Rectal smooth muscle tissue (tissue), 1 donor: ENCODE measurements around the gene KIAA1549.

Source experiments
- H3K27ac ChIP-seq: one replicate; pipeline ENCODE4 v1.7.0; 2013; ENCODE audit warnings: low read depth, low read length, inconsistent platforms
- H3K27me3 ChIP-seq: one replicate; pipeline ENCODE4 v1.7.0; 2013; ENCODE audit warnings: low read length; ENCODE audit not compliant: control insufficient read depth, insufficient read depth
- H3K36me3 ChIP-seq: one replicate; pipeline ENCODE4 v1.7.0; 2013; ENCODE audit warnings: low read length; ENCODE audit not compliant: control insufficient read depth, insufficient read depth
- H3K4me1 ChIP-seq: one replicate; pipeline ENCODE4 v1.7.0; 2013; ENCODE audit warnings: low read length; ENCODE audit not compliant: control insufficient read depth, insufficient read depth
- H3K4me3 ChIP-seq: one replicate; pipeline ENCODE4 v1.7.0; 2013; ENCODE audit warnings: low read length
- H3K9ac ChIP-seq: one replicate; pipeline ENCODE4 v1.7.0; 2013; ENCODE audit warnings: low read length

The KIAA1549 gene

GRCh38 chr7:138913783-138914182 lies 67.4 kb downstream of the KIAA1549 start:
- Histone ChIP-seq H3K4me3 (no peak overlapping the region), H3K36me3 (no peaks in the 10 kb centered on the region), H3K27me3 (no peaks in the 10 kb centered on the region), H3K9ac (no peak overlapping the region), H3K4me1 (no peaks in the 10 kb centered on the region), H3K27ac (no peak overlapping the region)

- Histone ChIP-seq H3K36me3 (no peaks in the 10 kb centered on the region), H3K27ac (no peak overlapping the region), H3K9ac (no peak overlapping the region), H3K4me1 (no peaks in the 10 kb centered on the region), H3K27me3 (no peaks in the 10 kb centered on the region), H3K4me3 (no peak overlapping the region)
These were observed 70.2 kb downstream of the KIAA1549 start for GRCh38 chr7:138911007-138911406.

DNA sequence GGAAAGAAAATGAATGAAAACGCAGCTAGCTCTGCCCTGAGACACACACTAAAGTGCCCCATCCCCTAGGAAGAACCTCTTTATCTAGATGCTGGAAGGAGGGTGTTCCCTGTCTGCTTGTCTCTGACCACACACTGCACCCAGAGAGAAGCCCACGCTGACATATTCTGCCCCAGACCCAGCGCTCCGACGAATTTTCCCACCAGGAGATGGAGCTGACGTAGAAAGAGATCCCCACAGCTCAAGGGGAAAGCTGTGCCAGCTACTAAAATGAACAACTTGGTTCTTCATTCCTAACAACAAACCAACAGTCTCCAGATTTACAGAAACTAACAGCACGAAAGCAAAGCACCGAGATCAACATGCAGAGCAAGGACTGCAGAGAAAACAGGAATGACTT lies 73.3 kb downstream of the KIAA1549 start:
- Histone ChIP-seq H3K4me3 (no peak overlapping the region), H3K9ac (no peak overlapping the region), H3K36me3 (no peaks in the 10 kb centered on the region), H3K27ac (no peak overlapping the region), H3K4me1 (no peaks in the 10 kb centered on the region), H3K27me3 (no peaks in the 10 kb centered on the region)

DNA sequence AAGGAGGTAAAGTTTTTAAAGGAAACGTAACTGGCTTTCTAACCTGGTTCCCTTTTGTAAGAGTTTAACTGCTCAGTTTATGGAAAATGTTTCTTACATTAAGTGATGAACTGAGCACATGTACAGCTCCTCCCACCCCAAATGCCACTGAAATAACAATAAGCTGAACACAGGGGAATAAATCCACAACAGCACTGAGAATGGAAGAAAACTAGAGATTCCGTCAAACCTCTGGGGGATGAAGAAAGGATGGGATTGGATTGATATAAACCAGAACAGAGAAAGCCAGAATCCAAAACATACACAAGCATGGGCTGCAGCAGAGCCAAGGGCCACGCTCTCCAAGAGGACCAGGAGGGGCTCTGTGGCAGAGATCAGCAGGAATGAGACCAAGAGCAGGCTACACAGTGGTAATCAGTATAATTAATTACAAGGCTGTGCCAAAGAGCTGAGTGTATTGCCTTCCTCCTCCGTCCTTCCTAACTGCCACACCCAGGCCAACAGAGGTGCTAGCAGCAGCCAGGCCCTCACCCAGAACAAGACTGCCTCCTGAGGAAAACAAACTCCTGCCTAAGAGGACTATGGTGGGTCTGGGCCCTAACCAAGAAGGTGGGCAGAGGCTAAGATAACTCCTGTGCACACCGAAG lies 73.9 kb downstream of the KIAA1549 start:
- H3K4me1 ChIP-seq = no peaks in the 10 kb centered on the region
- no peak overlapping the region for H3K9ac ChIP-seq
- no peak overlapping the region for H3K4me3 ChIP-seq
- no peaks in the 10 kb centered on the region for H3K27me3 ChIP-seq
- no peaks in the 10 kb centered on the region for H3K36me3 ChIP-seq
- no peak overlapping the region for H3K27ac ChIP-seq

DNA sequence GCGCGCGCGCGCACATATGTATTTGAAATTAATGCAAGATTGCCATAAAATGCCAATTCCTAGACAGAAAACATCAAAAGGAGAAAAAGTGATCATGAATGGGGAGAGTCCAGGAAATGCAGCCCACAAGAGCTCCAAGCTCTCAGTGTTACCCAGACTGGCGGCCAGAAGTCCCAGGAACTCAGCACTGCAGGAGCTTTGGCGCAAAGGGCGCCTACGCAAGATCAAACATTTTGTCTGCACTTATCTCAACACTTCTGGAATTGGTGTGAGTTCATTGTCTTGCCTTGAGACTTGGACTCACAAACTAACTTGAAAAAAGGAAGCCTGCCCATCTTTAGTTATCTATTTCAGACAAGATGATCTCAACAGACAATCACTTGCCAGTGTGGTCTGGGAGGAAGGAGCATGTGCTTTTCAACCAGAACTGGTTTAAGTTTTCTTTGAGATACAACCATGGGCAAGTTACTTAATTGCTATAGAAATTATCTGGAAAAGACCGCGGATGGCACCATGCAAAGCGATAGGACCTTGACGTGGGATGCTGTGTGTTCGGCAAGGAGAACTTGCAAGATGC lies 77.2 kb downstream of the KIAA1549 start:
- Histone ChIP-seq H3K9ac (no peak overlapping the region), H3K27ac (no peak overlapping the region), H3K4me1 (no peaks in the 10 kb centered on the region), H3K4me3 (no peak overlapping the region), H3K27me3 (no peaks in the 10 kb centered on the region), H3K36me3 (no peaks in the 10 kb centered on the region)

GRCh38 chr7:138903186-138903820 lies 77.9 kb downstream of the KIAA1549 start:
- H3K4me1 ChIP-seq = no peaks in the 10 kb centered on the region

DNA sequence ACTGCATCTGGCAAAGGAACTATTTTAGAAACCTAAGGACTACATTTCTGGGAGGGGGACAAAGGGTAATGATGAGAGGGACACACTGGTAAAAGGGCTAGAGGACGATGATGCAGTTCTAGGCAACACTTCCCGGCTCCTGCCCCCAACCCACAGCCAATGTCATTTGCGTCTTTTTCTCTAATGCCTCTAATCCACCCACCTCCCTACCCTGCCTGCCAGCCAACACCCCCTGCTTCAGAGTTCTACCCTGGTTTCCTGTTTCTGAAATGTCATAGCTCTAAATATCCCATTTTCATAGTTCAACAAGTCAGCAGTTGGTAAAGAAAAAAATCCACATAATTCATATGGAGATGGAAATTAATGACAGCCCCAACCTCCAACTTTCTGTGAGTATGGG lies 79.0 kb downstream of the KIAA1549 start:
- Histone ChIP-seq H3K9ac (no peak overlapping the region), H3K4me3 (no peak overlapping the region), H3K27me3 (no peaks in the 10 kb centered on the region), H3K36me3 (no peaks in the 10 kb centered on the region), H3K4me1 (no peaks in the 10 kb centered on the region), H3K27ac (no peak overlapping the region)

More at GRCh38 chr7:138903186-138903820, 77.9 kb downstream of the KIAA1549 start:
- Histone ChIP-seq H3K27ac (no peak overlapping the region), H3K9ac (no peak overlapping the region), H3K4me3 (no peak overlapping the region), H3K36me3 (no peaks in the 10 kb centered on the region), H3K27me3 (no peaks in the 10 kb centered on the region)

DNA sequence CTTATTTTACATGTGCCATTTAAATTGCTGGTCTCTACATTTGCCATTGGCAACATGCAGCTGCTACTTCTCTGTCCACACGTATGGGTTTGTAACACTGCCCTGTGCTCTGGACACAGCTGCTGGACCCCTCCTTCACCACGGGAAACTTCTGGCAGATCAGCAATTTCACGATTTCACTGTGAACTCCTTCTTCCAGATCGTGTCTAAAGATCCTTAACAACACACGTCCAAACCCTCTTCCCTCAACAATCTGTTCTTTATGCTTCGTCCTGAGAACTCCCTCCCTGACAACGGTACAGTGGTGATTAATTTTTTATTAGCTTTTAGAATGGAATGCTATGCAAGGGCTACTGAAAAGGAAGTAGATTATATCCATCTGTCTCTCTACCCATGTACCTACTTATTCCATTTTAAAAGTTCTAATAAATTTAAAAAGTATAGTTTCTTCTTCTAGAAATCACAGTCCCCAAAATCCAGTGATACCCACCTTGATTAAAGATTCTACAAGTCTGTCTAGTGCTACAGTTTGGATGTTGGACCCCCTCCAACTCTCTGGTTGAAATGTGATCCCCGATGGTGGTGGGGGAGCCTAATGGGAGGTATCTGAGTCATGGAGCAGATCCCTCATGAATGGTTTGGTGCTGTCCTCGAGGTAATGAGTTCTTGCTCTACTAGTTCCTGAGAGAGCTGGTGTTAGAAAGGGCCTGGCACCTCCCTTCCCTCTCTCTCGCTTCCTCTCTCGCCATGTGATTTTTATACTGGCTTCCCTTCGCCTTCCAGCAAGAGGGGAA lies 81.0 kb downstream of the KIAA1549 start:
- H3K4me3 ChIP-seq = no peak overlapping the region
- H3K36me3 ChIP-seq = no peaks in the 10 kb centered on the region
- H3K9ac ChIP-seq = no peak overlapping the region
- no peak overlapping the region for H3K27ac ChIP-seq
- no peaks in the 10 kb centered on the region for H3K27me3 ChIP-seq
- no peaks in the 10 kb centered on the region for H3K4me1 ChIP-seq

DNA sequence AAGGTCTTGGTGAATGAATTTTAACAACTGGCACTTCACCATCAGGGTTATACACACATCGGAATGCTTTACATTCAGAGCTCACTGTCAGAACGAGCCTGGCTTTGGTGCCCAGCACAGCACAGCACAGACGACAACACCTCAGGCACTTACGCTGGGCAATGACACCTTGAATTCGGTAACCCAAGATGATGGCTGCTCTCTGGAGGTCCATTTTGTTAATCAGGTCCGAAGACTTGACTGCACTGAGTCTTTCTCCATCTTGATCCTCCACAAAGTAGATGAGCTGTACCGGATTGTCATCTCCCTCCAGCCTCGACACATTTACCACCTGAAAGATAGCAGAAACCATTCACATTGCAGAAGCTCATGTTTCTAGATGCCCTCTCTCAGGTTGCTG lies 82.4 kb downstream of the KIAA1549 start:
- no peaks in the 10 kb centered on the region for H3K27me3 ChIP-seq
- no peak overlapping the region for H3K4me3 ChIP-seq
- H3K4me1 ChIP-seq = no peaks in the 10 kb centered on the region
- H3K27ac ChIP-seq = no peak overlapping the region
- no peaks in the 10 kb centered on the region for H3K36me3 ChIP-seq
- H3K9ac ChIP-seq = no peak overlapping the region

- no peaks in the 10 kb centered on the region for H3K36me3 ChIP-seq
- H3K4me1 ChIP-seq = no peaks in the 10 kb centered on the region
- no peaks in the 10 kb centered on the region for H3K27me3 ChIP-seq
- H3K27ac ChIP-seq = no peak overlapping the region
- no peak overlapping the region for H3K9ac ChIP-seq
- no peak overlapping the region for H3K4me3 ChIP-seq
These were observed 82.9 kb downstream of the KIAA1549 start for GRCh38 chr7:138898255-138898654.

- H3K4me1 ChIP-seq = no peaks in the 10 kb centered on the region
- H3K27me3 ChIP-seq = no peaks in the 10 kb centered on the region
- H3K36me3 ChIP-seq = no peaks in the 10 kb centered on the region
- H3K27ac ChIP-seq = no peak overlapping the region
- H3K9ac ChIP-seq = no peak overlapping the region
- no peak overlapping the region for H3K4me3 ChIP-seq
These were observed 85.5 kb downstream of the KIAA1549 start for GRCh38 chr7:138895679-138896078.

DNA sequence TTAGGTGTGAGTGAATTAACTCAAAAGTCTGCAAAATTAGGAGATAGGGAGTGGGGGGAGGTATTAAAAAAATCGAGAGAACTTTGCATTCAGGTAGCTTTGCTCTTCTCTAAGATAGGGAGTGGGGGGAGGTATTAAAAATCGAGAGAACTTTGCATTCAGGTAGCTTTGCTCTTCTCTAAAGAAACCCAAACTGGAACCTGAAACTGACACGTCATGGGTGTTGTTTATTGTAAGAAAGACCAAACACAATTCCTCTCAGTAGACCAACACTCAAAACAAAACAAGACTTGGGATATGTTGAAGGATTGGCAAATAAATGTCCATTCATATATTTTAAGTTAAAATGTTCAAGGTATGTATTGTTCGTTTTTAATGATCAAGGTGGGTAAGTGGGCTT lies 87.9 kb downstream of the KIAA1549 start:
- Histone ChIP-seq H3K4me1 (no peaks in the 10 kb centered on the region), H3K36me3 (no peaks in the 10 kb centered on the region), H3K27ac (no peak overlapping the region), H3K27me3 (no peaks in the 10 kb centered on the region), H3K4me3 (no peak overlapping the region), H3K9ac (no peak overlapping the region)
